Activated CD8-positive, alpha-beta T cell treated with anti-CD3 and anti-CD28 coated beads for 36 hours (primary cell): Measurements from ENCODE around the gene TMEM161B. TPM values are rescaled to one million over a fixed set of nuclear protein-coding genes. Genes with fewer than 3 reads are reported as not detected.
"Not testable (repeated sequence)": the region's sequence is repeated elsewhere in the genome, so short reads cannot be mapped to it uniquely, and the experiment has no call there.

Source experiments
- ATAC-seq: fragments of 200-7000 bp; cut with Tn5 transposase; one replicate; pipeline ENCODE4 v1.10.0; 2021; ENCODE audit warnings: mild to moderate bottlenecking, moderate library complexity
- CTCF ChIA-PET: fragments of 350-600 bp; sonication (Branson Sonifier 250); formaldehyde crosslinking; loops from one replicate; lab custom pipeline; 2021; ENCODE audit warnings: antibody characterized with exemption; lab: Charles Lee
- POLR2A ChIA-PET: fragments of 350-600 bp; sonication (Branson Sonifier 250); formaldehyde crosslinking; loops from one replicate; lab custom pipeline; 2021; ENCODE audit warnings: antibody characterized with exemption; lab: Charles Lee
- DNase-seq: peaks from one replicate; pipeline ENCODE4 v3.0.0-alpha.2; 2020
- H3K27ac Mint-ChIP-seq: one replicate; pipeline ENCODE4 v1.8.0; 2021; ENCODE audit warnings: mild to moderate bottlenecking, mixed read lengths
- H3K27me3 Mint-ChIP-seq: one replicate; pipeline ENCODE4 v1.8.0; 2021; ENCODE audit warnings: mixed read lengths
- H3K36me3 Mint-ChIP-seq: one replicate; pipeline ENCODE4 v1.8.0; 2021; ENCODE audit warnings: low read depth, mixed read lengths
- H3K4me1 Mint-ChIP-seq: one replicate; pipeline ENCODE4 v1.8.0; 2021; ENCODE audit warnings: low read depth, mixed read lengths
- H3K4me3 Mint-ChIP-seq: one replicate; pipeline ENCODE4 v1.8.0; 2021; ENCODE audit warnings: mild to moderate bottlenecking, moderate library complexity, mixed read lengths
- H3K9me3 Mint-ChIP-seq: one replicate; pipeline ENCODE4 v1.8.0; 2021; ENCODE audit warnings: mixed read lengths
- CTCF ChIP-seq: fragments of 200-600 bp; IDR thresholded peaks from one replicate; pipeline ENCODE4 v1.8.0; 2022; ENCODE audit warnings: antibody characterized with exemption, mild to moderate bottlenecking
- intact Hi-C: fragments of 100-400 bp; cut with micrococcal nuclease; formaldehyde crosslinking; loops from one replicate; pipeline ENCODE4 v1.10.0; 2022
- total RNA-seq, 2 experiments: library from RNA; stranded (reverse); gene quantifications; one replicate each; pipeline ENCODE4 v1.2.3, GENCODE V29; 2021

Gene TMEM161B
- total RNA-seq, 2 experiments from 2014 or later, result 20.6 to 21.5 TPM

GRCh38 chr5:88193896-88194295, 74.7 kb downstream of the TMEM161B start:
- Mint-ChIP-seq H3K36me3 (peaks cover 59% of the 10 kb centered on the region), H3K9me3 (peaks cover 15% of the 10 kb centered on the region), H3K27ac (no peak overlapping the region), H3K4me3 (no peak overlapping the region), H3K4me1 (peaks cover 3% of the 10 kb centered on the region), H3K27me3 (no peaks in the 10 kb centered on the region)
- ATAC-seq (no peak), DNase-seq (no peak)
- no peak for TF ChIP-seq CTCF
- intact Hi-C loops, result no loop called here
- ChIA-PET CTCF (no interaction called here), POLR2A (no interaction called here)

GRCh38 chr5:88190106-88190834, 78.4 kb downstream of the TMEM161B start:
- Mint-ChIP-seq H3K27me3 (no peaks in the 10 kb centered on the region), H3K36me3 (peaks cover 55% of the 10 kb centered on the region), H3K9me3 (peaks cover 32% of the 10 kb centered on the region), H3K4me3 (no peak overlapping the region), H3K27ac (no peak overlapping the region), H3K4me1 (peaks cover 3% of the 10 kb centered on the region)
- TF ChIP-seq CTCF, result no peak
- CTCF ChIA-PET, result no interaction called here
- POLR2A ChIA-PET, result no interaction called here
- intact Hi-C loops, result no loop called here
- DNase-seq (peak; percentile 62), ATAC-seq (no peak)

GRCh38 chr5:88189484-88189883, 79.2 kb downstream of the TMEM161B start:
- ATAC-seq, H3K4me3 Mint-ChIP-seq, H3K4me1 Mint-ChIP-seq, H3K27ac Mint-ChIP-seq, H3K27me3 Mint-ChIP-seq, POLR2A ChIA-PET, DNase-seq, CTCF ChIA-PET, intact Hi-C loops: not testable (repeated sequence)
- H3K9me3 Mint-ChIP-seq, result peaks cover 32% of the 10 kb centered on the region
- H3K36me3 Mint-ChIP-seq, result peaks cover 51% of the 10 kb centered on the region

- no peak for DNase-seq
- Mint-ChIP-seq H3K4me3 (no peak overlapping the region), H3K4me1 (peaks cover 5% of the 10 kb centered on the region), H3K9me3 (peaks cover 32% of the 10 kb centered on the region), H3K27me3 (no peaks in the 10 kb centered on the region), H3K36me3 (peaks cover 46% of the 10 kb centered on the region), H3K27ac (no peak overlapping the region)
- ChIA-PET POLR2A (no interaction called here), CTCF (no interaction called here)
- intact Hi-C loops, result no loop called here
- no peak for TF ChIP-seq CTCF
- ATAC-seq, result no peak
These were observed 80.0 kb downstream of the TMEM161B start for GRCh38 chr5:88188458-88189132.

GRCh38 chr5:88183255-88183654, 85.4 kb downstream of the TMEM161B start:
- Mint-ChIP-seq H3K4me1 (peaks cover 7% of the 10 kb centered on the region), H3K9me3 (peaks cover 11% of the 10 kb centered on the region), H3K27ac (no peak overlapping the region), H3K4me3 (no peak overlapping the region), H3K27me3 (no peaks in the 10 kb centered on the region), H3K36me3 (peaks cover 13% of the 10 kb centered on the region)
- ATAC-seq (peak; percentile 69), DNase-seq (no peak)
- ChIA-PET POLR2A (no interaction called here), CTCF (no interaction called here)
- intact Hi-C loops, result no loop called here
- no peak for TF ChIP-seq CTCF

GRCh38 chr5:88177486-88177885, 91.2 kb downstream of the TMEM161B start:
- POLR2A ChIA-PET, result not testable (repeated sequence)

More at GRCh38 chr5:88177486-88177885, 91.2 kb downstream of the TMEM161B start:
- H3K4me1 Mint-ChIP-seq, H3K4me3 Mint-ChIP-seq, H3K27ac Mint-ChIP-seq, H3K36me3 Mint-ChIP-seq, H3K27me3 Mint-ChIP-seq, intact Hi-C loops, ATAC-seq, DNase-seq, CTCF ChIA-PET, H3K9me3 Mint-ChIP-seq: not testable (repeated sequence)
